Stomach (tissue), 4 donors: ENCODE results near the gene PCNX1.

Experiments
- CTCF ChIP-seq, 7 experiments: fragments of 450-650 bp in 4 of 7; fragments of 200-600 bp in 3 of 7; sonication (generic) in 3 of 7; IDR thresholded peaks; one replicate each; pipeline ENCODE4 v1.5.1; 2016 to 2019; ENCODE audit warnings: antibody characterized with exemption in 7 of 7, control low read depth in 2 of 7, mild to moderate bottlenecking in 1 of 7
- POLR2AphosphoS5 ChIP-seq, 3 donors: sonication (generic); formaldehyde crosslinking; IDR thresholded peaks; one replicate each; pipeline ENCODE4 v1.6.1; 2016; ENCODE audit warnings: antibody characterized with exemption in 3 of 3

GRCh38 chr14:71121711-71122110 is 214.5 kb downstream of the PCNX1 start:
- TF ChIP-seq CTCF (IDR thresholded peaks at IDR 0.05) (no peak), POLR2AphosphoS5 (IDR thresholded peaks at IDR 0.05) (no peak)
